ENCODE measurements around the gene NHLRC2. TPM values are rescaled to one million over a fixed set of nuclear protein-coding genes. Genes with fewer than 3 reads are reported as not detected.

Gene NHLRC2
- total RNA-seq, 2 donors from 2014 or later = 55.5 to 67.5 TPM

- ATAC-seq = no peak
- no peak for DNase-seq
- intact Hi-C loops (cut with DNase I) = no loop called here
Measured at GRCh38 chr10:113950268-113950667, 95.8 kb downstream of the NHLRC2 start.

GRCh38 chr10:113953505-113954272 is 99.2 kb downstream of the NHLRC2 start:
- DNase-seq (no peak), ATAC-seq (no peak)
- intact Hi-C loops (cut with DNase I) = no loop called here

GRCh38 chr10:113954409-113954808 is 99.9 kb downstream of the NHLRC2 start:
- DNase-seq (no peak), ATAC-seq (no peak)
- intact Hi-C loops (cut with DNase I) = no loop called here

GRCh38 chr10:113957013-113957412 is 102.6 kb downstream of the NHLRC2 start:
- no peak for DNase-seq
- intact Hi-C loops (cut with DNase I) = no loop called here
- no peak for ATAC-seq

GRCh38 chr10:113958631-113959382 is 104.3 kb downstream of the NHLRC2 start:
- ATAC-seq (peak; percentile 80 to 93), DNase-seq (peak; percentile 37)
- intact Hi-C loops (cut with DNase I) = no loop called here

GRCh38 chr10:113959383-113959760 is 104.9 kb downstream of the NHLRC2 start:
- ATAC-seq (peak in 1 of 2 donors; percentile 34), DNase-seq (no peak)
- intact Hi-C loops (cut with DNase I) = no loop called here

- no peak for DNase-seq
- no peak for ATAC-seq
- intact Hi-C loops (cut with DNase I) = no loop called here
Measured at GRCh38 chr10:113960617-113961181, 106.2 kb downstream of the NHLRC2 start.

- intact Hi-C loops (cut with DNase I) = no loop called here
- no peak for DNase-seq
- peak in 1 of 2 donors; percentile 32 for ATAC-seq
Measured at GRCh38 chr10:113961182-113962031, 106.9 kb downstream of the NHLRC2 start.

GRCh38 chr10:113965077-113965476 is 110.6 kb downstream of the NHLRC2 start:
- intact Hi-C loops (cut with DNase I) = no loop called here
- DNase-seq (no peak), ATAC-seq (no peak)

- intact Hi-C loops (cut with DNase I) = no loop called here
- no peak for DNase-seq
- peak in 1 of 2 donors; percentile 26 for ATAC-seq
Measured at GRCh38 chr10:113965683-113966082, 111.2 kb downstream of the NHLRC2 start.

Other genes starting within 250 kb of the NHLRC2 start
- gene NRAP, start 190.6 kb upstream of the NHLRC2 start, total RNA-seq = 100 to 1,000 TPM; 290 to 327 TPM
- gene CASP7, start 174.7 kb upstream of the NHLRC2 start, total RNA-seq = 10 to 100 TPM; 14.3 to 18.3 TPM
- gene PLEKHS1, start 103.0 kb upstream of the NHLRC2 start, total RNA-seq = not detected
- gene DCLRE1A, start 579 bp upstream of the NHLRC2 start, total RNA-seq = 1 to 10 TPM; 4.8 to 5.3 TPM
- 10 to 100 TPM; 53.0 to 60.9 TPM for gene ADRB1, start 189.2 kb downstream of the NHLRC2 start, total RNA-seq

Data from left cardiac atrium (tissue), 4 donors.